ENCODE results near the gene CSK. TPM values are rescaled to one million over a fixed set of nuclear protein-coding genes. Genes with fewer than 3 reads are reported as not detected.

CSK gene
- total RNA-seq, 4 donors from 2014 or later: 30.6 to 130 (median 45.2) TPM

DNA sequence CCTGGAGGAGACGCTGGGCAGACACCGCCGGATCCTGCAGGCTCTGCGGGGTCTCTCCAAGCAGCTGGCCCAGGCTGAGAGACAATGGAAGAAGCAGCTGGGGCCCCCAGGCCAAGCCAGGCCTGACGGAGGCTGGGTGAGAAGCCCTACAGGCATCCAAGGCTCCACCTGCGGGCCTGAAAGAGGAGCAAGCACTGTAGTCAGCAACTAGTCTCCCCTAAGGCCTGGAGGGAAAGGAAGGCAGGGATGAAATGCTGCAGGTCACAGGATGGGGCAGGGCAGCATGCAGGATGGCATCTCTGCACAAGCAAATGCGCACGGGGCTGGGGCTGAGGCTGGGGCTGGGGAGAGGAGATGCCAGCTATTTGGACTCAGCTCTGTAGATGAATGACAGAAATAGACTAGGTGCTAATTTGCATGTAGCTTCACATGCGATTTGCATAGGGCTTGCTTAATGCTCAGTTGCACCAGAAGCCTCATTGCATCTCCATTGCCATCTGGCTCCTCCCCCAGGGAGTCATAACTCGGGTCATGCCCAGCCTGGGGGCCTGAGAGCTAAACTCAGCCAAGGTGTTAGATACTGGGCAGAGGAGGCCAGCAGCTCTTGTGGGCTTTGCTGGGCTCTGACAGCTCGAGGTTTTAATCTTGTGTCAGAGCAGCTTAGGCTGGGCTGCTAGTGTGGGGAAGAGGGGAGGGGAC is 39.4 kb downstream of the CSK start:
- intact Hi-C loops (cut with DNase I): no loop called here
- TF ChIP-seq CTCF (IDR thresholded peaks at IDR 0.05) (no peak), POLR2A (IDR thresholded peaks at IDR 0.05) (no peak)
- H3K9me3 ChIP-seq: no peaks in the 10 kb centered on the region

DNA sequence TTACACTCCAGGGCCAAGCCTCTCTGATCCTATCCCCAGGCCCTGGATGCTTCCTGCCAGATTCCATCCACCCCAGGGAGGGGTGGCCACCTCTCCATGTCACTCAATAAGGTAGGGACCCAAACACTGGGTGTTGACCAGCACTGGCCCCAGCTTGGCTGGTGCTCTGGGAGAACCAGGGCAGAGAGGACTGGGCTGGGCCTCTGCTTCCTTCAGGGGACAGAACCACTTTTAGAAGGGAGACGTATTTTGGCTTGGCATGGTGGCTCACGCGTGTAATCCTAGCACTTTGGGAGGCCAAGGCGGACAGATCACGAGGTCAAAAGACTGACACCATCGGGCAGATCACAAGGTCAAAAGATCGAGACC is 39.9 kb downstream of the CSK start:
- no peak overlapping the region for H3K4me3 ChIP-seq
- H3K27ac ChIP-seq: no peak overlapping the region
- TF ChIP-seq POLR2A (IDR thresholded peaks at IDR 0.05) (no peak), CTCF (IDR thresholded peaks at IDR 0.05) (no peak)
- peaks cover 0 to 22% (median 0%) of the 10 kb centered on the region in 4 donors for H3K27me3 ChIP-seq
- DNase-seq: no peak
- 78 to 92% methylated on average over 6 of the region's 7 CpGs for WGBS, 2 donors
- H3K36me3 ChIP-seq: no peaks in the 10 kb centered on the region
- no peaks in the 10 kb centered on the region for H3K9me3 ChIP-seq
- intact Hi-C loops (cut with DNase I): no loop called here
- peaks cover 7 to 33% (median 13%) of the 10 kb centered on the region in 3 donors for H3K4me1 ChIP-seq

More for the DNA sequence above, 39.4 kb downstream of the CSK start:
- Histone ChIP-seq H3K27me3 (peaks cover 0 to 16% (median 0%) of the 10 kb centered on the region in 4 donors), H3K27ac (no peak overlapping the region), H3K4me3 (no peak overlapping the region), H3K36me3 (no peaks in the 10 kb centered on the region), H3K4me1 (peaks cover 7 to 33% (median 18%) of the 10 kb centered on the region in 3 donors)
- WGBS, 2 donors: 55 to 57% methylated on average over 7 to 10 of the region's 11 CpGs
- DNase-seq: no peak

- Histone ChIP-seq H3K4me1 (peaks cover 3 to 30% (median 11%) of the 10 kb centered on the region in 3 donors), H3K4me3 (no peak overlapping the region), H3K27me3 (peaks cover 0 to 26% (median 0%) of the 10 kb centered on the region in 4 donors), H3K27ac (no peak overlapping the region), H3K9me3 (no peaks in the 10 kb centered on the region), H3K36me3 (no peaks in the 10 kb centered on the region)
- no peak for TF ChIP-seq CTCF (IDR thresholded peaks at IDR 0.05)
- TF ChIP-seq POLR2A (IDR thresholded peaks at IDR 0.05): no peak
- DNase-seq: no peak
- 78 to 83% methylated on average over 4 of the region's 4 CpGs for WGBS, 2 donors
- intact Hi-C loops (cut with DNase I): no loop called here
Measured at GRCh38 chr15:74822233-74822632, 40.4 kb downstream of the CSK start.

DNA sequence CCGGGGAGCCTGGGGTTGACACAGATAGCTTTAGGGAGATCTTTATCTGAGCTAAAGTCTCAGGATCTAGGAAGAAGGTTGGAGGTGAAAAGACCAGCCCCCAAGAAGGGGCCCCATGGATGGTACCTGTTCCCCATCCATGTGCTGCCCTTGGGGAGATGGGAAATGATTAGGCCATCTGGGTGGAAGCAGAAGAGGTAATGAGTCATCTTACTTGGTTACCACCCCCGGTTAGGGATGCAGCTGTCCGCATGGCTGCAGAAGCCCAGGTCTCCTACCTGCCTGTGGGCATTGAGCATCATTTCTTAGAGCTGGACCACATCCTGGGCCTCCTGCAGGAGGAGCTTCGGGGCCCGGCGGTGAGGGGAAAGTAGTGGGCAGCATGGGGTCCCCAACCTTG is 41.4 kb downstream of the CSK start:
- Histone ChIP-seq H3K4me3 (no peak overlapping the region), H3K27me3 (peaks cover 0 to 37% (median 2%) of the 10 kb centered on the region in 4 donors), H3K27ac (no peak overlapping the region), H3K4me1 (peaks cover 0 to 19% (median 0%) of the 10 kb centered on the region in 3 donors), H3K36me3 (no peaks in the 10 kb centered on the region), H3K9me3 (no peaks in the 10 kb centered on the region)
- no peak for DNase-seq
- 29 to 69% methylated on average over 1 to 6 of the region's 6 CpGs for WGBS, 2 donors
- TF ChIP-seq CTCF (IDR thresholded peaks at IDR 0.05) (no peak), POLR2A (IDR thresholded peaks at IDR 0.05) (no peak)
- intact Hi-C loops (cut with DNase I): no loop called here

- H3K4me3 ChIP-seq: no peak overlapping the region
- H3K4me1 ChIP-seq: peaks cover 0 to 9% (median 0%) of the 10 kb centered on the region in 3 donors
- whole genome bisulfite sequencing, 2 donors: 64 to 73% methylated on average over 7 of the region's 7 CpGs
- TF ChIP-seq POLR2A (IDR thresholded peaks at IDR 0.05): no peak
- TF ChIP-seq CTCF (IDR thresholded peaks at IDR 0.05): no peak
- no peak overlapping the region for H3K27ac ChIP-seq
- no peak for DNase-seq
- H3K27me3 ChIP-seq: peaks cover 0 to 51% (median 2%) of the 10 kb centered on the region in 4 donors
- intact Hi-C loops (cut with DNase I): no loop called here
- H3K9me3 ChIP-seq: no peaks in the 10 kb centered on the region
- H3K36me3 ChIP-seq: no peaks in the 10 kb centered on the region
Measured at GRCh38 chr15:74824976-74825375, 43.1 kb downstream of the CSK start.

Measured in esophagus squamous epithelium (tissue), 5 donors.